ENCODE data around the gene TNPO2.

GRCh38 chr19:12767150-12767549, 43.4 kb upstream of the TNPO2 start:
- TF ChIP-seq EZH2 (IDR thresholded peaks at IDR 0.05) (no peak), POLR2AphosphoS5 (IDR thresholded peaks at IDR 0.05; ENCODE audit: borderline replicate concordance, low read depth, low read length) (no peak), FOXP2 (optimal IDR thresholded peaks at IDR 0.05; ENCODE audit: control extremely low read depth, extremely low read length, insufficient read depth) (no peak)

All from SK-N-MC (cell line).